ENCODE results near the gene NXPH3. TPM values are rescaled to one million over a fixed set of nuclear protein-coding genes. Genes with fewer than 3 reads are reported as not detected.
A peak's percentile ranks its signal among the peaks of the same experiment; 100 is the strongest.

The NXPH3 gene
- total RNA-seq, 1 donor from 2014 or later, result not detected

DNA sequence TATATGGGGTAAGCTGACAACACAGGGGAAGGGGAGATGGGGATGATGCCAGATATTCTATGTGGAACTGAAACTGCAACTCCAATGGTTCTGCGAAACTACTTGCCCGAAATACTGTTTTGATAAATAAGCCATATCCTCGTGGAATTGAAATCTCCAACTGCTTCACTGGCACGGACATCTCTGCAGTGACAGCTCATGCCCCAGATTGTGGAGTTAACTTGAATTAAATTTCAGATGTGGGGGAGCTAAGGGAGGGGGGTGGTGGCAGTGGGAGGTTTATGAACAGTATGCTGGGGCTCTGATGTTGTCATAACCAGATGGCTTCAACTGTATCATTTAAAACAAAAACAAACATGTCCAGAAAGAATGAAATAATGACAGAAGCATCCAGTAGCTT lies 21.8 kb downstream of the NXPH3 start:
- H3K27ac Mint-ChIP-seq, result no peak overlapping the region
- DNase-seq (ENCODE audit: low spot score), result no peak
- no peaks in the 10 kb centered on the region for H3K27me3 Mint-ChIP-seq (ENCODE audit: insufficient read depth)
- no peak overlapping the region for H3K4me3 Mint-ChIP-seq
- H3K4me1 Mint-ChIP-seq (ENCODE audit: low read depth), result no peaks in the 10 kb centered on the region
- H3K36me3 Mint-ChIP-seq (ENCODE audit: low read depth), result peaks cover 36% of the 10 kb centered on the region
- intact Hi-C loops (cut with micrococcal nuclease), result no loop called here
- H3K9me3 Mint-ChIP-seq, result no peaks in the 10 kb centered on the region

DNA sequence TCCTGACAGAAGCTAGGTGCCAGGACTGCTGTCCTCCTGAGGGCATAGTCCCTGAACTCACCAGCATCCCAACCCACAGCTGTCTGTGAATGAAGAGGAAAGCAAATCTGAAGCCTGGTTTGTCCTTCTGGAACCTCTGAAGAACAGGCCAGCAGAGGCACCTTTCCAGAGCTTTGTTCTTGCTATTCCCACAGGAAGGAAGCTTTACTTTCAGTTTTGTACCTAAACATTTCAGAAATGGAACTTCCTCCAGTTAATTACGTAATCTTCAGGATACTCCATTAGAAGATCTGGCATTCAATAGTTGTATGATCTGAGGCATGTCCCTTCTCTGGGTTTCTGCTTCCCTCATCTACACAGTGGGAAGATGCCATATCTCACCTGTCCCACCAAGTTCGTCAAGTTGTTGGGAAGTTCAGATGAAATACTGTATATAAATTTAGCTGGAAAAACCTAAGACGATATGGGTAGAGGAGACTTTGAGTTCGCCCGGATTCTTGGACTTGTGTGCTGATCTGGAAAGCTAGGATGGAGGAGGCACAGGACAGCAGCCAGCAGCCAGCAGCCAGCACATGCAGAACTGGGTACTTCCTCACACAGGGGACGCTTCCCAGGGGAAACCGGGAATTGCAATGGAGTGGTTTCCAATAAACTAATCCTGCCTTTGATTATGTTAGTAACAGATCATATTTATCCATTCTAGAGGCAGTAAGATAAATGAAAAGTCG lies 22.4 kb downstream of the NXPH3 start:
- Mint-ChIP-seq H3K36me3 (ENCODE audit: low read depth) (peaks cover 34% of the 10 kb centered on the region), H3K27me3 (ENCODE audit: insufficient read depth) (no peaks in the 10 kb centered on the region), H3K4me3 (no peak overlapping the region), H3K9me3 (no peaks in the 10 kb centered on the region), H3K27ac (no peak overlapping the region), H3K4me1 (ENCODE audit: low read depth) (no peaks in the 10 kb centered on the region)
- DNase-seq (ENCODE audit: low spot score), result no peak
- intact Hi-C loops (cut with micrococcal nuclease), result no loop called here

DNA sequence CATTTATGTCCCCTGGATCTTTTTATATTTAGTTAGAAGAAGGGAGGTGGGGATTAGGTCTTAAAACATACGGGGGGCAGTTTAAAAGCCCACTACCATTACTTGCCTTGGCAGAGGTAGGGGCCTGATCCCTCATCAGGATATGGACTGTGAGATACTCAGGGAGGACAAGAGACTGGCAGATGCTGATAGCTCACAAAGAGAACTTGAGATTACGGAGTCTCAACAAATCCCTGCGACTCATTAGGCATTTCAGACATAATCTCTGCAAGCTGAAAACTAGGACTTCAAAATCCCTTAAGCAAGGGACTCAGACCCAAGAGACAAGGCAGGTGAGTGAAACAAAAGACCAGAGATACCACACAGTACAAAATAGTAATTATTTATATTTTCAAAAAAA lies 23.2 kb downstream of the NXPH3 start:
- H3K4me1 Mint-ChIP-seq (ENCODE audit: low read depth), result no peaks in the 10 kb centered on the region
- H3K27me3 Mint-ChIP-seq (ENCODE audit: insufficient read depth), result no peaks in the 10 kb centered on the region
- peaks cover 36% of the 10 kb centered on the region for H3K36me3 Mint-ChIP-seq (ENCODE audit: low read depth)
- intact Hi-C loops (cut with micrococcal nuclease), result no loop called here
- DNase-seq (ENCODE audit: low spot score), result no peak
- H3K9me3 Mint-ChIP-seq, result no peaks in the 10 kb centered on the region
- H3K27ac Mint-ChIP-seq, result no peak overlapping the region
- no peak overlapping the region for H3K4me3 Mint-ChIP-seq

DNA sequence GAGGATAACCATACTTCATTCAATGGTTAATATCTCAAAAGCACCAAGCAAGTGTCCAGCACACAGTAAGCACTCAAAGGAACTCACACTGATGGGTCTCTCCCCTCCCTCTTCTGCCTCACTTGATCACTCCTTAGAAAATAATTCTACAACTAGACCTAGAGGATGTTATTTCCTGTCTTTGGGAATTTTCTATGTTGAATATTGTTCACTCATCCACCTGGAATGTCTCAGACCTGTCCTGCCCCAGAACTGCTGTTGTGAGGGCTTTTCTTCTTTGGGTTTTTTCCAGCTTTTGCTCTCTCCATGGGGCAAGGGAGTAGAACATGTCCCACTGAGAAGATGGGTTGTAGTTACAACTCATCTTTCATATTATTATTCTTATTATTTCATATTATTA lies 25.3 kb downstream of the NXPH3 start:
- intact Hi-C loops (cut with micrococcal nuclease), result no loop called here
- DNase-seq (ENCODE audit: low spot score), result no peak
- no peaks in the 10 kb centered on the region for H3K4me1 Mint-ChIP-seq (ENCODE audit: low read depth)
- no peaks in the 10 kb centered on the region for H3K27me3 Mint-ChIP-seq (ENCODE audit: insufficient read depth)
- no peak overlapping the region for H3K4me3 Mint-ChIP-seq
- peak overlapping the region; percentile 12 for H3K27ac Mint-ChIP-seq
- no peaks in the 10 kb centered on the region for H3K9me3 Mint-ChIP-seq
- H3K36me3 Mint-ChIP-seq (ENCODE audit: low read depth), result peaks cover 42% of the 10 kb centered on the region

DNA sequence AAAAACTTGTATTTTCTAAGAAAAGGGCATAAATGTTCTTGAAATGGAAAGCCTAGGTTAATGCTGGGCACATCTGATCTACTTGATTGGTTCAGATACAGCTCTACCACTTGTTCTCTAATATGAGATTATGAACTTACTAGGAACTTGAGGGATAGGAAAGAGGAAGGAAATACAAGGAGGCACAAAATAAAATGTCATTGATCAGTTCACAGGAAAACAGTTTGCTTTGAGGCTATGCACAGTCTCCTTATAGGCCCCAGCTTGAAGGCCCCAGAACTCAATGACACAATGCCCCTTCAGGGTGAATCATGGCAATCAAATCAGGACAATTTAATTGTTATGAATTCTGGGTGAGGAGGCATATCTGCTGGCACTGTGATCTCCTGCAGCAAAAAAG lies 27.1 kb downstream of the NXPH3 start:
- Mint-ChIP-seq H3K27me3 (ENCODE audit: insufficient read depth) (no peaks in the 10 kb centered on the region), H3K4me3 (no peak overlapping the region), H3K4me1 (ENCODE audit: low read depth) (no peaks in the 10 kb centered on the region), H3K27ac (no peak overlapping the region), H3K36me3 (ENCODE audit: low read depth) (peaks cover 39% of the 10 kb centered on the region), H3K9me3 (no peaks in the 10 kb centered on the region)
- intact Hi-C loops (cut with micrococcal nuclease), result no loop called here
- no peak for DNase-seq (ENCODE audit: low spot score)

DNA sequence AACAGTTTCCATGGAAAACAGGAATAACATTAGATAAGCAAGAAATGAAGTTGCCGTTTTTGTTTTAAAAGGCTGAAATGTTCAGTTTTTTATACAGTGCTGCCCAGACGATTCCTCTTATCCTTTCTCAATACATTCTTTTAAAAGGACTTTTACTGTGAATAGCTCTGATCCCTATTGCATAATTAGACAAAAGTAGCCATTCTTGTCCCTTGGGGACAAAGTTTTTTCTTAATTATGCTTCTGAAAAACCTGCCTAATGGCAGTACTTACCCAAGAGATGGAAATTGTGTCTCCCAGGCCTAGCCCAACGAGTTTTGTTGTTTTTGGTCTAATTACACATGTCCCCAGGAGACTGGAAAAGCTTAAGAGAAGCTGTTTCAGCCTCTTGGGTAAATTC lies 27.6 kb downstream of the NXPH3 start:
- Mint-ChIP-seq H3K4me3 (no peak overlapping the region), H3K27me3 (ENCODE audit: insufficient read depth) (no peaks in the 10 kb centered on the region), H3K27ac (no peak overlapping the region), H3K36me3 (ENCODE audit: low read depth) (peaks cover 37% of the 10 kb centered on the region), H3K9me3 (no peaks in the 10 kb centered on the region), H3K4me1 (ENCODE audit: low read depth) (no peaks in the 10 kb centered on the region)
- DNase-seq (ENCODE audit: low spot score), result no peak
- intact Hi-C loops (cut with micrococcal nuclease), result no loop called here

DNA sequence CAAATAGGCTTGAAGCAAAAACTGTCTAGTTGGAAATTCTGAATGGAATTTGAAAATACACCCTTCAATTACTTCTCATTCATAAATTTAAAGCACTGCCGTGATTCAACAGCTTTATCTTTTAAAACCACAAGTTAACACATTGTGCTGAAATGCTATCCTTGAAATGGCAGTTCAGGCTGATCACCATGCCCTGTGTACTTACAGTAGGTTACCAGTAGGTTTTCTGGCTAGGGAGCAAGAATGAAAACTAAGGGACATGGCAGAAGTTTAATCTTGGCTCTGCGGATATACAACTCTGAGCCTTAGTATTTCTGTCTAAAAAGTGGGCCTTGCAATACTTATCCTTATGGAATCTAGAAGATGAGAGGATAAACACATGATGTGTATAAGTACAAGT lies 28.0 kb downstream of the NXPH3 start:
- intact Hi-C loops (cut with micrococcal nuclease), result no loop called here
- no peaks in the 10 kb centered on the region for H3K4me1 Mint-ChIP-seq (ENCODE audit: low read depth)
- H3K36me3 Mint-ChIP-seq (ENCODE audit: low read depth), result peaks cover 34% of the 10 kb centered on the region
- no peak overlapping the region for H3K4me3 Mint-ChIP-seq
- no peaks in the 10 kb centered on the region for H3K9me3 Mint-ChIP-seq
- no peak overlapping the region for H3K27ac Mint-ChIP-seq
- no peaks in the 10 kb centered on the region for H3K27me3 Mint-ChIP-seq (ENCODE audit: insufficient read depth)
- no peak for DNase-seq (ENCODE audit: low spot score)

DNA sequence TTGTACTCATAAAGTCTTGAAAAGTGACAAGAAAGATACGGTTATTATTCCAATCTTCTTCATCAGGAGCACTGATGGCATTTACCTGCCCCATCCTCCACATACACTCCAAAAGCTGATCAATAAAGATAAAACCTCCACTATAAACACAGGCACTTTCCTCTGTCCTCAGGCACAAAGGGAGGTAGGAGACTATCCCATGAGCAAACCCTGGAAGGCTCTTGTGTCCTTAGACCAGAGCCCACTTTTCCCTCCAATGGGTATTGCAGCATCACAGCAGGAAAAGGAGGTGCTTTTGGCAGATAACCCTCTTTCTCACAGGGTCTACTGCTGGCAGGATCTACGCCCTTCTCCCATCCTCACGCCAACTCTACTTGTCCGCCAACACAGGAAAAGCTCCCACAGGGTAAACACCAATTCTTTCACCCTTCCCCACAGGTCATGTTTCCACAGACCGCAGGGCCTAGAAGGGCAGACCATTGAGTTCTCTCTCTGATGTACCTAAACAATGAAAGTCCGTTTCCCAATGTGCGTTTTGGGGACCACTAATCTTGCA lies 28.7 kb downstream of the NXPH3 start:
- H3K27ac Mint-ChIP-seq, result no peak overlapping the region
- peaks cover 33% of the 10 kb centered on the region for H3K36me3 Mint-ChIP-seq (ENCODE audit: low read depth)
- no peak for DNase-seq (ENCODE audit: low spot score)
- no peak overlapping the region for H3K4me3 Mint-ChIP-seq
- H3K27me3 Mint-ChIP-seq (ENCODE audit: insufficient read depth), result no peaks in the 10 kb centered on the region
- intact Hi-C loops (cut with micrococcal nuclease), result no loop called here
- no peaks in the 10 kb centered on the region for H3K4me1 Mint-ChIP-seq (ENCODE audit: low read depth)
- H3K9me3 Mint-ChIP-seq, result no peaks in the 10 kb centered on the region

DNA sequence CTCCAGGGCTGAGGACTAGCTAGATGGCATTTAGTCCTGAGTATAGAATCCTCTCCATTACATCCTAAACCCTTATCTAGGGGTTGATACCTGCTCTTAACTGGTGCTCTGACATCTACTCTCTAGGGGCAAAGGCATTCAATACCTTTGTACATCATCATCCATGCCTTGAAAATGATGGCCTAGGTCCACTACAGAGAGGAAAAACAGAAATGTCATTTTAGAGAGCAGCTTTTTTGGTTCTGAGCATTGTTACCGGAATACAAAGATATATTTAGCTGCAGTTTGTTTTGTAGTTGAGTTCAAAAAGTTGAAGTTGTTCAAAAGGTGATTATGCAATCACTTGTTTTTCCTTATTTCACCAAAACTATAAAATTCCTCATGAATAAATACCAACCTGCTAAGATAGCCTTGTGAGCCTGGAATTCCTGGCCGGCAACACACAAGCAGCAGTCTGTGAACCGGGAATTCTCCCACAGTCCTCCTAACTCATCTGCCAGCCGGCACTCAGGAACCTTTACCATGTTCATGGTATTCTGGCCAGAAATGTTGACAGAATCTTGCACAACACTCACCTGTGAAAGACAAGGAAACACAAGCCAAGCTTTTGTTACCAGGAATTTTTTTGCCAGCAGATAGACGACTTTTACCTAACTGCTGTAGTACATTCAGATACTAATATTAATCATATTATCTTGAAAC lies 35.4 kb downstream of the NXPH3 start:
- Mint-ChIP-seq H3K4me3 (no peak overlapping the region), H3K27me3 (ENCODE audit: insufficient read depth) (no peaks in the 10 kb centered on the region), H3K27ac (no peak overlapping the region), H3K9me3 (no peaks in the 10 kb centered on the region), H3K4me1 (ENCODE audit: low read depth) (no peaks in the 10 kb centered on the region), H3K36me3 (ENCODE audit: low read depth) (peaks cover 29% of the 10 kb centered on the region)
- intact Hi-C loops (cut with micrococcal nuclease), result no loop called here
- no peak for DNase-seq (ENCODE audit: low spot score)

DNA sequence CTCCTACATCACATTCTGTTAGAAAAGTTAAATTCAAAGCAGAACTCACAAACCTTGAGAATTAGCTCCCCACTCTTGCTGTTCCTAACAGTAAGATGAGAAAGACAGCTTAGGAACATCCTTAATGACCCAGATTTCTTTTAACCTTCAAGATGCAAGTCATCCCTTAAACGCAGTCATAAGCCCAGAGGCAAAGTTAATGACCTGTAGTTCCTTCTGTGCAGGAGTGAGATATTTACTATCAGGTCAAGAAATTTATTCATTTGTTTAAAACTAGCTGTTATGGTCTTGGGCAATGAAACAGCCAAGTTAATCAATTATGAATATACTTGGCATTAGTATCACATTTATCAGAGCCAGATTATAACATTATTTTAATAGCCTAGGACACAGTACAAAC lies 37.1 kb downstream of the NXPH3 start:
- no peak overlapping the region for H3K4me3 Mint-ChIP-seq
- intact Hi-C loops (cut with micrococcal nuclease), result no loop called here
- H3K27me3 Mint-ChIP-seq (ENCODE audit: insufficient read depth), result no peaks in the 10 kb centered on the region
- H3K9me3 Mint-ChIP-seq, result no peaks in the 10 kb centered on the region
- DNase-seq (ENCODE audit: low spot score), result no peak
- H3K36me3 Mint-ChIP-seq (ENCODE audit: low read depth), result peaks cover 28% of the 10 kb centered on the region
- no peak overlapping the region for H3K27ac Mint-ChIP-seq
- H3K4me1 Mint-ChIP-seq (ENCODE audit: low read depth), result no peaks in the 10 kb centered on the region

DNA sequence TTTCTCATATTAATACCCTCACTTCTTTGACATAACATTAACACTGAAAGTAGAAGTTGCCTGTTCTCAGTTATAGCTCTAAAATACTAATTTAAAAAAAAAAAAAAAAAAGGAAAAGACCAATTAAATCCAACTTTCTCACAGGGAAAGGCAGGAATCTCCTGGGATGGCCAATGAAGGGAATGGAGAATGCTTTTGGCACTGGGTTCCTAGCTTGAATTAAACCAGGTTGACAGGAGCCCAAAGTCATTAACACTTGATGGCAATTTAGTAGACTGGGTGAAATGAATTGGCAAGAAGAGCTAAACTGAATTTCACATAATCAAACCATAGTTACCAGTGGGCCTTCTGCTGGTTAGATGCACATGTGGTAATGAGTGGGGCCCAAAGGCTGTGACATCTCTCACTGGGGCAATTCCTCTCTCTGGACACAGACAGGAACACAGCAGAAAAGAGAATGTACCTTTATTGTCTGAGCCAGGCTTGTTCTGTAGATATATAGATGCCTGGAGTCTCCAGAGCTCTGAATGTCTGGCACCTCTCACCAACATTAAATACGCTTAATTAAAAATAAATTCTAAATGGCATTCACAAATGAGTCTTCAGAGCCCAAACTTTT lies 37.6 kb downstream of the NXPH3 start:
- intact Hi-C loops (cut with micrococcal nuclease), result no loop called here
- Mint-ChIP-seq H3K4me1 (ENCODE audit: low read depth) (peaks cover 3% of the 10 kb centered on the region), H3K27ac (no peak overlapping the region), H3K9me3 (no peaks in the 10 kb centered on the region), H3K4me3 (no peak overlapping the region), H3K36me3 (ENCODE audit: low read depth) (peaks cover 33% of the 10 kb centered on the region), H3K27me3 (ENCODE audit: insufficient read depth) (no peaks in the 10 kb centered on the region)
- no peak for DNase-seq (ENCODE audit: low spot score)

DNA sequence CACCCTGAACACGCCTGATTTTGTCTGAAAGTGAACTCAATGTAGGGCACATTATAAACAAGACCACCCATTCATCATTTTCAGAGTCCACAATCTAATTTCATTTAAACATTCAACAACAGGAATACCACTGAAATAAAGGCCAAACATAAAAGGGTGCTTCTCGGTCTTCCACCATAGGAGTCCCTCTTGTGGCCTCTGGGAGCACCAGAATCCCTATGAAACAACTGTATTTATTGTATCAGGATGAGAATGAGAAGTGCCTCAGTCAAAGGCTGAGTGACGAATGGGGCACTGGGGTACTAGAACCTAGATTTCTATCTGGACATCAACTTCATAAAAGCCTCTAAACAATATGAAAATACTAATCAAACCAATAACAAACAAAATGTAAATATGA lies 40.4 kb downstream of the NXPH3 start:
- Mint-ChIP-seq H3K36me3 (ENCODE audit: low read depth) (peaks cover 44% of the 10 kb centered on the region), H3K27ac (no peak overlapping the region), H3K4me1 (ENCODE audit: low read depth) (peaks cover 14% of the 10 kb centered on the region), H3K9me3 (no peaks in the 10 kb centered on the region), H3K27me3 (ENCODE audit: insufficient read depth) (no peaks in the 10 kb centered on the region), H3K4me3 (no peak overlapping the region)
- DNase-seq (ENCODE audit: low spot score), result no peak
- intact Hi-C loops (cut with micrococcal nuclease), result no loop called here

DNA sequence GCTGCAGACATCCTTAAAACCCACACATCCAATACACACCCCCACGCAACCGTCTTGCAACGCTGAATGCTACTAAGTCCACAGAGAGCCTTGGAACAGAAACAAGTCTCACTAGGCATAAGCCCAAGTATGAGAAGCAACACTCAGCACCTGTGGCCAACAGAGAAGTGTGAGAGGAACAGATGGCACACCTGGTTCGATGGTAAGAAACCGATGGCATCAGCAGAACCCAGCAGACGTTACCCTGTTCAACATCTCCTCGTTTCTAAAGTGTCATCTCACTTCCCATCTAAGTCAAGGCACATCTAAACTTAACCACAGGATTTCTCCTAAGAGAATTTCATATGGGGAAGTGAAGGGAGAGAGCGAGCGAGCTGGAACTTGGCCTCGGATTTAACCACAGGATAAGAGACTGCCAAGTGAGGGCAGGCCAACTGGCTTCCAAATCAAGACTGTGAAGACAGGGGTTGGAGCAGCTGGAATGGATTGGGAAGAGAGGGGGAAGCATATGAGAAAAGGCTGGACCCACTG lies 41.0 kb downstream of the NXPH3 start:
- intact Hi-C loops (cut with micrococcal nuclease), result no loop called here
- Mint-ChIP-seq H3K4me3 (no peak overlapping the region), H3K4me1 (ENCODE audit: low read depth) (peaks cover 14% of the 10 kb centered on the region), H3K36me3 (ENCODE audit: low read depth) (peaks cover 42% of the 10 kb centered on the region), H3K27ac (no peak overlapping the region), H3K9me3 (no peaks in the 10 kb centered on the region), H3K27me3 (ENCODE audit: insufficient read depth) (no peaks in the 10 kb centered on the region)
- no peak for DNase-seq (ENCODE audit: low spot score)

Measured in activated T-helper 1 cell treated with anti-CD3 and anti-CD28 coated beads, Interleukin-12 subunit alpha, Interleukin-12 subunit beta, Interleukin-2, Interleukin-4 antibody, amounts not matched to agents 30 ng/mL and 10 ng/mL and 1 ng/mL, durations not matched to agents 14 hours and 24 hours and 36 hours (primary cell).